ENCODE results near the gene SLX9.

SLX9 gene

GRCh38 chr21:44977616-44978340 lies 37.9 kb downstream of the SLX9 start:
- no peak for DNase-seq (ENCODE audit: low read depth)

- DNase-seq (ENCODE audit: low read depth) = no peak
Observed at GRCh38 chr21:44979687-44980561, 40.1 kb downstream of the SLX9 start.

- DNase-seq (ENCODE audit: low read depth) = no peak
Observed at GRCh38 chr21:44980562-44981489, 41.0 kb downstream of the SLX9 start.

GRCh38 chr21:44982558-44983250 lies 42.9 kb downstream of the SLX9 start:
- DNase-seq (ENCODE audit: low read depth) = no peak

GRCh38 chr21:44983421-44984206 lies 43.8 kb downstream of the SLX9 start:
- no peak for DNase-seq (ENCODE audit: low read depth)

- no peak for DNase-seq (ENCODE audit: low read depth)
Observed at GRCh38 chr21:44984428-44984791, 44.6 kb downstream of the SLX9 start.

GRCh38 chr21:44984792-44985440 lies 45.1 kb downstream of the SLX9 start:
- no peak for DNase-seq (ENCODE audit: low read depth)

- no peak for DNase-seq (ENCODE audit: low read depth)
Observed at GRCh38 chr21:44985441-44986401, 45.9 kb downstream of the SLX9 start.

- no peak for DNase-seq (ENCODE audit: low read depth)
Observed at GRCh38 chr21:44986471-44987291, 46.9 kb downstream of the SLX9 start.

GRCh38 chr21:44987301-44987885 lies 47.6 kb downstream of the SLX9 start:
- DNase-seq (ENCODE audit: low read depth) = no peak

GRCh38 chr21:44987886-44988606 lies 48.2 kb downstream of the SLX9 start:
- no peak for DNase-seq (ENCODE audit: low read depth)

- no peak for DNase-seq (ENCODE audit: low read depth)
Observed at GRCh38 chr21:44988607-44989536, 49.0 kb downstream of the SLX9 start.

GRCh38 chr21:44989537-44989886 lies 49.7 kb downstream of the SLX9 start:
- no peak for DNase-seq (ENCODE audit: low read depth)

GRCh38 chr21:44989943-44990780 lies 50.3 kb downstream of the SLX9 start:
- no peak for DNase-seq (ENCODE audit: low read depth)

- no peak for DNase-seq (ENCODE audit: low read depth)
Observed at GRCh38 chr21:44990921-44991320, 51.1 kb downstream of the SLX9 start.
